Nephron progenitor cell (in vitro differentiated cells): ENCODE data around the gene CNOT8.

Source experiments
- DNase-seq: peaks from one replicate; pipeline ENCODE4 v3.0.0; 2021
- H3K27ac Mint-ChIP-seq: 2 replicates; pipeline ENCODE4 v1.8.0; 2021; ENCODE audit warnings: mild to moderate bottlenecking, moderate library complexity, mixed read lengths
- H3K27me3 Mint-ChIP-seq: 2 replicates; pipeline ENCODE4 v1.8.0; 2021; ENCODE audit warnings: mild to moderate bottlenecking, low read depth, mixed read lengths; ENCODE audit not compliant: poor library complexity
- H3K36me3 Mint-ChIP-seq: 2 replicates; pipeline ENCODE4 v1.8.0; 2021; ENCODE audit warnings: low read depth, mixed read lengths
- H3K4me1 Mint-ChIP-seq: 2 replicates; pipeline ENCODE4 v1.8.0; 2021; ENCODE audit warnings: mixed read lengths
- H3K4me3 Mint-ChIP-seq: 2 replicates; pipeline ENCODE4 v1.8.0; 2021; ENCODE audit warnings: mild to moderate bottlenecking, moderate library complexity, mixed read lengths
- H3K9me3 Mint-ChIP-seq: 2 replicates; pipeline ENCODE4 v1.8.0; 2021; ENCODE audit warnings: mild to moderate bottlenecking, moderate library complexity, mixed read lengths
- CTCF ChIP-seq: fragments of 200-600 bp; sonication (generic); IDR thresholded peaks from 2 replicates; pipeline ENCODE4 v1.5.0; 2021; ENCODE audit warnings: antibody characterized with exemption

Gene CNOT8

GRCh38 chr5:154844809-154845208 lies 13.6 kb upstream of the CNOT8 start:
- DNase-seq, result no peak
- peaks cover 32% of the 10 kb centered on the region for H3K4me1 Mint-ChIP-seq
- H3K9me3 Mint-ChIP-seq, result no peaks in the 10 kb centered on the region
- peaks cover 11% of the 10 kb centered on the region for H3K36me3 Mint-ChIP-seq
- TF ChIP-seq CTCF, result no peak
- H3K27ac Mint-ChIP-seq, result no peak overlapping the region
- no peak overlapping the region for H3K4me3 Mint-ChIP-seq
- H3K27me3 Mint-ChIP-seq, result no peaks in the 10 kb centered on the region

GRCh38 chr5:154849264-154849785 lies 9.1 kb upstream of the CNOT8 start:
- DNase-seq, result no peak
- Mint-ChIP-seq H3K27ac (peak overlapping the region; percentile 98), H3K27me3 (no peaks in the 10 kb centered on the region), H3K4me1 (peaks cover 55% of the 10 kb centered on the region), H3K36me3 (peaks cover 10% of the 10 kb centered on the region), H3K9me3 (no peaks in the 10 kb centered on the region), H3K4me3 (peak overlapping the region; percentile 85)
- no peak for TF ChIP-seq CTCF

GRCh38 chr5:154849791-154850201 lies 8.6 kb upstream of the CNOT8 start:
- no peak for TF ChIP-seq CTCF
- Mint-ChIP-seq H3K27me3 (no peaks in the 10 kb centered on the region), H3K36me3 (peaks cover 10% of the 10 kb centered on the region), H3K4me3 (peak overlapping the region; percentile 85), H3K9me3 (no peaks in the 10 kb centered on the region), H3K27ac (peak overlapping the region; percentile 98), H3K4me1 (peaks cover 51% of the 10 kb centered on the region)
- DNase-seq, result no peak

GRCh38 chr5:154850255-154851062 lies 8.0 kb upstream of the CNOT8 start, which contains the start of gene FAXDC2:
Gene FAXDC2, minus strand, starts transcription at chr5:154850603. Its CDS starts 12,425 bp downstream, at chr5:154838178.
- Mint-ChIP-seq H3K27ac (peak within 1 kb of the TSS; percentile 98), H3K4me3 (peak within 1 kb of the TSS; percentile 85), H3K27me3 (no peaks in the 10 kb centered on the region), H3K4me1 (peaks cover 50% of the 10 kb centered on the region), H3K9me3 (no peaks in the 10 kb centered on the region), H3K36me3 (peaks cover 6% of the 10 kb centered on the region)
- TF ChIP-seq CTCF, result no peak
- peak; percentile 72 for DNase-seq

GRCh38 chr5:154851351-154851750 lies 7.1 kb upstream of the CNOT8 start:
- DNase-seq, result no peak
- Mint-ChIP-seq H3K4me1 (peaks cover 58% of the 10 kb centered on the region), H3K27ac (peak overlapping the region; percentile 98), H3K36me3 (peaks cover under 1% of the 10 kb centered on the region), H3K27me3 (no peaks in the 10 kb centered on the region), H3K4me3 (peak overlapping the region; percentile 85), H3K9me3 (no peaks in the 10 kb centered on the region)
- no peak for TF ChIP-seq CTCF
